Activated T-helper 1 cell treated with anti-CD3 and anti-CD28 coated beads, Interleukin-12 subunit alpha, Interleukin-12 subunit beta, Interleukin-2, Interleukin-4 antibody, amounts not matched to agents 30 ng/mL and 10 ng/mL and 1 ng/mL, durations not matched to agents 14 hours and 24 hours and 36 hours (primary cell): Measurements from ENCODE around the gene CTSO. TPM values are rescaled to one million over a fixed set of nuclear protein-coding genes. Genes with fewer than 3 reads are reported as not detected.

Source experiments
- DNase-seq: peaks from one replicate; pipeline ENCODE4 v3.0.0; 2021; ENCODE audit warnings: low spot score
- H3K27ac Mint-ChIP-seq: one replicate; pipeline ENCODE4 v1.8.0; 2021; ENCODE audit warnings: mild to moderate bottlenecking, mixed read lengths
- H3K27me3 Mint-ChIP-seq: one replicate; pipeline ENCODE4 v1.8.0; 2022; ENCODE audit warnings: mild to moderate bottlenecking, moderate library complexity, mixed read lengths; ENCODE audit not compliant: insufficient read depth
- H3K36me3 Mint-ChIP-seq: one replicate; pipeline ENCODE4 v1.8.0; 2021; ENCODE audit warnings: low read depth, mixed read lengths
- H3K4me1 Mint-ChIP-seq: one replicate; pipeline ENCODE4 v1.8.0; 2021; ENCODE audit warnings: low read depth, mixed read lengths
- H3K4me3 Mint-ChIP-seq: one replicate; pipeline ENCODE4 v1.8.0; 2021; ENCODE audit warnings: mild to moderate bottlenecking, moderate library complexity, mixed read lengths
- H3K9me3 Mint-ChIP-seq: one replicate; pipeline ENCODE4 v1.8.0; 2021; ENCODE audit warnings: mixed read lengths
- intact Hi-C: fragments of 100-400 bp; cut with micrococcal nuclease; formaldehyde crosslinking; loops from one replicate; pipeline ENCODE4 v1.15.1; 2024
- total RNA-seq: library from RNA; stranded (reverse); gene quantifications from 2 replicates; pipeline ENCODE4 v1.2.3, GENCODE V29; 2022

The CTSO gene
- total RNA-seq, 1 donor from 2014 or later, result 0.73 TPM

- Mint-ChIP-seq H3K4me3 (no peak overlapping the region), H3K4me1 (no peaks in the 10 kb centered on the region), H3K9me3 (no peaks in the 10 kb centered on the region), H3K27me3 (peaks cover 3% of the 10 kb centered on the region), H3K36me3 (no peaks in the 10 kb centered on the region), H3K27ac (no peak overlapping the region)
- intact Hi-C loops, result no loop called here
- no peak for DNase-seq
Observed at GRCh38 chr4:155889946-155890345, 63.7 kb downstream of the CTSO start.

- intact Hi-C loops, result no loop called here
- H3K27ac Mint-ChIP-seq, result no peak overlapping the region
- H3K4me3 Mint-ChIP-seq, result no peak overlapping the region
- DNase-seq, result no peak
- H3K36me3 Mint-ChIP-seq, result no peaks in the 10 kb centered on the region
- H3K9me3 Mint-ChIP-seq, result no peaks in the 10 kb centered on the region
- peaks cover 3% of the 10 kb centered on the region for H3K27me3 Mint-ChIP-seq
- H3K4me1 Mint-ChIP-seq, result no peaks in the 10 kb centered on the region
Observed at GRCh38 chr4:155889031-155889793, 64.5 kb downstream of the CTSO start.

GRCh38 chr4:155887847-155888570 is 65.7 kb downstream of the CTSO start:
- no peak overlapping the region for H3K27ac Mint-ChIP-seq
- H3K9me3 Mint-ChIP-seq, result no peaks in the 10 kb centered on the region
- intact Hi-C loops, result no loop called here
- peaks cover 3% of the 10 kb centered on the region for H3K27me3 Mint-ChIP-seq
- no peak overlapping the region for H3K4me3 Mint-ChIP-seq
- no peaks in the 10 kb centered on the region for H3K4me1 Mint-ChIP-seq
- DNase-seq, result no peak
- H3K36me3 Mint-ChIP-seq, result no peaks in the 10 kb centered on the region

- Mint-ChIP-seq H3K4me1 (no peaks in the 10 kb centered on the region), H3K36me3 (no peaks in the 10 kb centered on the region), H3K27me3 (no peaks in the 10 kb centered on the region), H3K9me3 (no peaks in the 10 kb centered on the region), H3K27ac (no peak overlapping the region), H3K4me3 (no peak overlapping the region)
- intact Hi-C loops, result no loop called here
- DNase-seq, result no peak
Observed at GRCh38 chr4:155887045-155887444, 66.6 kb downstream of the CTSO start.

GRCh38 chr4:155885666-155886065 is 68.0 kb downstream of the CTSO start:
- DNase-seq, result no peak
- no peak overlapping the region for H3K27ac Mint-ChIP-seq
- intact Hi-C loops, result no loop called here

GRCh38 chr4:155883895-155884294 is 69.8 kb downstream of the CTSO start:
- no peak overlapping the region for H3K27ac Mint-ChIP-seq
- H3K9me3 Mint-ChIP-seq, result no peaks in the 10 kb centered on the region
- no peak overlapping the region for H3K4me3 Mint-ChIP-seq
- no peaks in the 10 kb centered on the region for H3K36me3 Mint-ChIP-seq
- H3K4me1 Mint-ChIP-seq, result no peaks in the 10 kb centered on the region
- DNase-seq, result no peak
- intact Hi-C loops, result no loop called here
- no peaks in the 10 kb centered on the region for H3K27me3 Mint-ChIP-seq

More at GRCh38 chr4:155885666-155886065, 68.0 kb downstream of the CTSO start:
- Mint-ChIP-seq H3K36me3 (no peaks in the 10 kb centered on the region), H3K9me3 (no peaks in the 10 kb centered on the region), H3K4me3 (no peak overlapping the region), H3K27me3 (no peaks in the 10 kb centered on the region), H3K4me1 (no peaks in the 10 kb centered on the region)

- Mint-ChIP-seq H3K36me3 (no peaks in the 10 kb centered on the region), H3K27ac (no peak overlapping the region), H3K27me3 (no peaks in the 10 kb centered on the region), H3K9me3 (no peaks in the 10 kb centered on the region), H3K4me1 (no peaks in the 10 kb centered on the region), H3K4me3 (no peak overlapping the region)
- intact Hi-C loops, result no loop called here
- DNase-seq, result no peak
Observed at GRCh38 chr4:155881555-155881954, 72.1 kb downstream of the CTSO start.

- H3K27me3 Mint-ChIP-seq, result no peaks in the 10 kb centered on the region
- no peak for DNase-seq
- no peaks in the 10 kb centered on the region for H3K4me1 Mint-ChIP-seq
- no peak overlapping the region for H3K4me3 Mint-ChIP-seq
- intact Hi-C loops, result no loop called here
- H3K27ac Mint-ChIP-seq, result no peak overlapping the region
- H3K9me3 Mint-ChIP-seq, result no peaks in the 10 kb centered on the region
- H3K36me3 Mint-ChIP-seq, result no peaks in the 10 kb centered on the region
Observed at GRCh38 chr4:155879767-155880166, 73.9 kb downstream of the CTSO start.

GRCh38 chr4:155878611-155879010 is 75.1 kb downstream of the CTSO start:
- Mint-ChIP-seq H3K4me1 (no peaks in the 10 kb centered on the region), H3K27me3 (no peaks in the 10 kb centered on the region), H3K9me3 (no peaks in the 10 kb centered on the region), H3K27ac (no peak overlapping the region), H3K4me3 (no peak overlapping the region), H3K36me3 (no peaks in the 10 kb centered on the region)
- intact Hi-C loops, result no loop called here
- no peak for DNase-seq

- no peaks in the 10 kb centered on the region for H3K9me3 Mint-ChIP-seq
- no peaks in the 10 kb centered on the region for H3K27me3 Mint-ChIP-seq
- no peak overlapping the region for H3K27ac Mint-ChIP-seq
- H3K4me1 Mint-ChIP-seq, result no peaks in the 10 kb centered on the region
- H3K36me3 Mint-ChIP-seq, result no peaks in the 10 kb centered on the region
- H3K4me3 Mint-ChIP-seq, result no peak overlapping the region
- DNase-seq, result no peak
- intact Hi-C loops, result no loop called here
Observed at GRCh38 chr4:155877971-155878370, 75.7 kb downstream of the CTSO start.

- intact Hi-C loops, result no loop called here
- Mint-ChIP-seq H3K36me3 (no peaks in the 10 kb centered on the region), H3K9me3 (no peaks in the 10 kb centered on the region), H3K27me3 (no peaks in the 10 kb centered on the region), H3K4me1 (no peaks in the 10 kb centered on the region), H3K4me3 (no peak overlapping the region), H3K27ac (no peak overlapping the region)
- DNase-seq, result no peak
Observed at GRCh38 chr4:155875878-155876277, 77.8 kb downstream of the CTSO start.
